ENCODE data around the gene ECSCR.
A peak's percentile ranks its signal among the peaks of the same experiment; 100 is the strongest.

ECSCR gene

DNA sequence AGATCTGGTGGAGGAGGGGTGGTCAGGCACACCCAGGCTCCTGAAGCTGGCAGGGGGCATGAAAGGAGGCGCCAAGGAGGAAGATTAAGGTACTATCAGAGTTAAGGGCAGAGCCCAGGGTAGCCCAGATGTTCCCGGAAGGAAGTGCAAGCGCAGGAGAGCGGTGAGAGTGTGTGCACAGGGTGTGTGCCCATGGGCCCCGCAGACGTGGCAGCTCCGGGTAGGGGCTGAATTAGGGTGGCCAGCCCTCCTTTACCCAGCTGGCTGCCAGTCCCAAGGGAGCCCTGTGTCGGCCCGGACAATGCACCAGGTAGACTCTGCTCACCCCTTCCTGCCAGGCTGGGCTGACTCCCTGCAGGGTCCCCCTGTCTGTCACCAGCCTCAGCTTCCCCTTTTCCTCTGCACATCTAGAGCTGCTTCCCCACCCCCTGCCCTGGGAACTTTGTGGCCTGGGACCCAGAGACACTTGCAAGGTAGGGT, 8.3 kb upstream of the ECSCR start, which contains the start of gene SMIM33:
TSS of gene SMIM33 (plus strand) at position 184 of the 480 bp plus-strand sequence. CDS start at position 302, 118 bp downstream.
- ATAC-seq = no peak
- TF ChIP-seq ZNF8 (CRISPR knock-in tag; IDR thresholded peaks at IDR 0.05) = no peak
- TF ChIP-seq, protein P1, sequence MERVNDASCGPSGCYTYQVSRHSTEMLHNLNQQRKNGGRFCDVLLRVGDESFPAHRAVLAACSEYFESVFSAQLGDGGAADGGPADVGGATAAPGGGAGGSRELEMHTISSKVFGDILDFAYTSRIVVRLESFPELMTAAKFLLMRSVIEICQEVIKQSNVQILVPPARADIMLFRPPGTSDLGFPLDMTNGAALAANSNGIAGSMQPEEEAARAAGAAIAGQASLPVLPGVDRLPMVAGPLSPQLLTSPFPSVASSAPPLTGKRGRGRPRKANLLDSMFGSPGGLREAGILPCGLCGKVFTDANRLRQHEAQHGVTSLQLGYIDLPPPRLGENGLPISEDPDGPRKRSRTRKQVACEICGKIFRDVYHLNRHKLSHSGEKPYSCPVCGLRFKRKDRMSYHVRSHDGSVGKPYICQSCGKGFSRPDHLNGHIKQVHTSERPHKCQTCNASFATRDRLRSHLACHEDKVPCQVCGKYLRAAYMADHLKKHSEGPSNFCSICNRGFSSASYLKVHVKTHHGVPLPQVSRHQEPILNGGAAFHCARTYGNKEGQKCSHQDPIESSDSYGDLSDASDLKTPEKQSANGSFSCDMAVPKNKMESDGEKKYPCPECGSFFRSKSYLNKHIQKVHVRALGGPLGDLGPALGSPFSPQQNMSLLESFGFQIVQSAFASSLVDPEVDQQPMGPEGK (CRISPR knock-in tag; IDR thresholded peaks at IDR 0.05; ENCODE audit: borderline replicate concordance) = no peak
- no peak for TF ChIP-seq POU6F1 (CRISPR knock-in tag; IDR thresholded peaks at IDR 0.05; ENCODE audit: borderline replicate concordance, low read depth)
- TF ChIP-seq ESRRG (CRISPR knock-in tag; IDR thresholded peaks at IDR 0.05) = no peak
- no peak for TF ChIP-seq ISL1 (CRISPR knock-in tag; IDR thresholded peaks at IDR 0.05)
- no peak for TF ChIP-seq BACH2 (CRISPR knock-in tag; IDR thresholded peaks at IDR 0.05; ENCODE audit: borderline replicate concordance)
- no peak for TF ChIP-seq CSDC2 (CRISPR knock-in tag; IDR thresholded peaks at IDR 0.05)
- no peak for TF ChIP-seq ZFP3 (CRISPR knock-in tag; IDR thresholded peaks at IDR 0.05)
- TF ChIP-seq CSRNP3 (CRISPR knock-in tag; IDR thresholded peaks at IDR 0.05) = no peak
- TF ChIP-seq SNAI2 (CRISPR knock-in tag; IDR thresholded peaks at IDR 0.05) = no peak

DNA sequence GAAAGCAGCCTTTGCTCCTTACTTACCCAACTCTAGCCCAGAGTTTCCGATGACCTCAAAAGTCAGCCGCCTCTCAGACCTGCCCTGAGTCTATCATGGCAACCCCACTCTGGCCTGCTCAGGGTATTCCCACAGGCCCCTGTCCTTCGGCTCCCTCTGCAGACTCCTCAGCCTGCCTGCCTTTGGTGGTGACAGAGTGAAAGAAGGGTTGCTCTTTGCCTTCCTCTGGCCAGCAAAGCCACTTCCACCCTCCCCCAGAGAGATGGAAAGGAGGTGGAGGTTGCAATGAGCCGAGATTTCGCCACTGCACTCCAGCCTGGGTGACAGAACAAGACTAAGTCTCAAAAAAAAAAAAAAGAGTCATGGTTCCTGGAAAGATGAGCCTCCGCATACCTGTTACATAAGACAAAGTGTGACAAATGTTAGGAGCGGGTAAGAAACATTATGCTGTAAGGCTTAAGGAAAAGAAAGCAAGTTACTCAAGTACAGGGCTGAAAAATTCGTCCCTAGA, 5.9 kb upstream of the ECSCR start:
- TF ChIP-seq TCF4 (CRISPR knock-in tag; IDR thresholded peaks at IDR 0.05; ENCODE audit: borderline replicate concordance) = no peak
- no peak for TF ChIP-seq POU6F1 (CRISPR knock-in tag; IDR thresholded peaks at IDR 0.05; ENCODE audit: borderline replicate concordance, low read depth)
- no peak for TF ChIP-seq CSDC2 (CRISPR knock-in tag; IDR thresholded peaks at IDR 0.05)
- TF ChIP-seq ZC3H10 (CRISPR knock-in tag; IDR thresholded peaks at IDR 0.05) = no peak
- no peak for TF ChIP-seq PPARA (CRISPR knock-in tag; IDR thresholded peaks at IDR 0.05; ENCODE audit: borderline replicate concordance)
- ATAC-seq = peak; percentile 46

GRCh38 chr5:139461698-139462097, 845 bp downstream of the ECSCR start:
- TF ChIP-seq POU6F1 (CRISPR knock-in tag; IDR thresholded peaks at IDR 0.05; ENCODE audit: borderline replicate concordance, low read depth) = no peak
- no peak for TF ChIP-seq ZFP30 (CRISPR knock-in tag; IDR thresholded peaks at IDR 0.05)
- TF ChIP-seq ZC3H10 (CRISPR knock-in tag; IDR thresholded peaks at IDR 0.05) = no peak
- no peak for TF ChIP-seq TCF4 (CRISPR knock-in tag; IDR thresholded peaks at IDR 0.05; ENCODE audit: borderline replicate concordance)
- no peak for TF ChIP-seq ZNF70 (CRISPR knock-in tag; IDR thresholded peaks at IDR 0.05)
- no peak for TF ChIP-seq TSHZ2 (CRISPR knock-in tag; IDR thresholded peaks at IDR 0.05)
- no peak for TF ChIP-seq ZNF8 (CRISPR knock-in tag; IDR thresholded peaks at IDR 0.05)
- no peak for TF ChIP-seq ESRRG (CRISPR knock-in tag; IDR thresholded peaks at IDR 0.05)
- no peak for TF ChIP-seq SNAI2 (CRISPR knock-in tag; IDR thresholded peaks at IDR 0.05)
- TF ChIP-seq ARNTL (CRISPR knock-in tag; IDR thresholded peaks at IDR 0.05; ENCODE audit: borderline replicate concordance, low read depth) = no peak
- no peak for TF ChIP-seq ZNF565 (CRISPR knock-in tag; conservative IDR thresholded peaks at IDR 0.05; ENCODE audit: low read depth)
- TF ChIP-seq GLIS3 (CRISPR knock-in tag; IDR thresholded peaks at IDR 0.05) = no peak
- TF ChIP-seq TOX (CRISPR knock-in tag; IDR thresholded peaks at IDR 0.05; ENCODE audit: borderline replicate concordance) = no peak
- TF ChIP-seq ISL1 (CRISPR knock-in tag; IDR thresholded peaks at IDR 0.05) = no peak
- peak; percentile 74 for ATAC-seq
